AG04450 (cell line): ENCODE data around the gene ADH5. TPM values are rescaled to one million over a fixed set of nuclear protein-coding genes. Genes with fewer than 3 reads are reported as not detected.
"Not testable (repeated sequence)": the region's sequence is repeated elsewhere in the genome, so short reads cannot be mapped to it uniquely, and the experiment has no call there.

Experiments
- CTCF ChIA-PET: fragments of 300-600, 350-600 bp; formaldehyde crosslinking; extraction: SDS; loops from one replicate; lab custom pipeline; 2022; ENCODE audit warnings: antibody characterized with exemption, inconsistent platforms; lab: Charles Lee
- POLR2A ChIA-PET: fragments of 350-600 bp; formaldehyde crosslinking; extraction: SDS; loops from one replicate; lab custom pipeline; 2021; ENCODE audit warnings: antibody characterized with exemption, inconsistent platforms; lab: Yijun Ruan, JAX
- DNase-seq: peaks from one replicate; pipeline ENCODE4 v3.0.0-alpha.2; 2011; ENCODE audit warnings: low read depth, low spot score
- H3K27ac ChIP-seq: one replicate; pipeline ENCODE4 v1.5.1; 2012; ENCODE audit warnings: low read depth, low read length, control low read depth
- H3K27me3 ChIP-seq: one replicate; pipeline ENCODE4 v1.6.0; 2012; ENCODE audit warnings: low read length; ENCODE audit not compliant: control insufficient read depth, insufficient read depth
- H3K4me3 ChIP-seq: 2 replicates; pipeline ENCODE4 v1.5.1; 2011; ENCODE audit warnings: mild to moderate bottlenecking, low read depth, low read length, control low read depth
- H3K9me3 ChIP-seq: 2 replicates; pipeline ENCODE4 v1.5.1; 2012; ENCODE audit warnings: low read length; ENCODE audit not compliant: control insufficient read depth, insufficient read depth
- CTCF ChIP-seq: IDR thresholded peaks from 2 replicates; pipeline ENCODE4 v1.5.1; 2011; ENCODE audit warnings: low read depth, low read length, control low read depth, inconsistent platforms
- polyA plus RNA-seq: library from polyadenylated mRNA; depleted of rRNA; stranded (reverse); fragments of >200 nt; gene quantifications from 2 replicates; pipeline ENCODE4 v1.2.3, GENCODE V29; 2011

The ADH5 gene
- polyA plus RNA-seq, 1 experiment, result 437 TPM

GRCh38 chr4:99104153-99104552, 15.6 kb upstream of the ADH5 start:
- POLR2A ChIA-PET, result no interaction called here
- no peak overlapping the region for H3K27ac ChIP-seq
- H3K4me3 ChIP-seq, result no peak overlapping the region
- TF ChIP-seq CTCF, result no peak
- CTCF ChIA-PET, result interaction anchor here (0.9 to 1.2 kb wide), 4 partner anchors 14 to 359 kb away, joined by 3 read pairs; no protein-coding TSS in a partner anchor
- H3K9me3 ChIP-seq, result peaks cover 5% of the 10 kb centered on the region; the same call in 1 of the 2 replicates
- H3K27me3 ChIP-seq, result no peaks in the 10 kb centered on the region
- no peak for DNase-seq

GRCh38 chr4:99103166-99103565, 14.6 kb upstream of the ADH5 start:
- CTCF ChIA-PET, result interaction anchor here (0.7 to 1.1 kb wide), 3 partner anchors 15 to 354 kb away, joined by 3 read pairs; no protein-coding TSS in a partner anchor
- Histone ChIP-seq H3K9me3 (peaks cover 5% of the 10 kb centered on the region; the same call in 1 of the 2 replicates), H3K27ac (no peak overlapping the region), H3K4me3 (no peak overlapping the region), H3K27me3 (no peaks in the 10 kb centered on the region)
- TF ChIP-seq CTCF, result no peak
- POLR2A ChIA-PET, result no interaction called here
- no peak for DNase-seq

- POLR2A ChIA-PET, result no interaction called here
Measured at GRCh38 chr4:99102634-99103033, 14.0 kb upstream of the ADH5 start.

GRCh38 chr4:99100876-99101275, 12.3 kb upstream of the ADH5 start:
- Histone ChIP-seq H3K9me3 (peaks cover 5% of the 10 kb centered on the region; the same call in 1 of the 2 replicates), H3K27ac (no peak overlapping the region), H3K27me3 (no peaks in the 10 kb centered on the region), H3K4me3 (no peak overlapping the region)
- no peak for DNase-seq
- ChIA-PET CTCF (interaction anchor here (0.8 to 1.4 kb wide), 3 partner anchors 17 to 304 kb away, joined by 3 to 4 read pairs (median 3); partner anchors contain the start of gene METAP1), POLR2A (interaction anchor here (0.7 kb wide), 1 partner anchor 40 kb away, joined by 3 read pairs; no protein-coding TSS in a partner anchor)
- TF ChIP-seq CTCF, result no peak

More at GRCh38 chr4:99102634-99103033, 14.0 kb upstream of the ADH5 start:
- Histone ChIP-seq H3K9me3 (peaks cover 5% of the 10 kb centered on the region; the same call in 1 of the 2 replicates), H3K27ac (no peak overlapping the region), H3K4me3 (no peak overlapping the region), H3K27me3 (no peaks in the 10 kb centered on the region)
- no peak for TF ChIP-seq CTCF
- CTCF ChIA-PET, result interaction anchor here (1.0 kb wide), 1 partner anchor 303 kb away, joined by 3 read pairs; no protein-coding TSS in a partner anchor
- DNase-seq, result no peak

- H3K27me3 ChIP-seq, POLR2A ChIA-PET, H3K9me3 ChIP-seq, H3K27ac ChIP-seq, H3K4me3 ChIP-seq, DNase-seq: not testable (repeated sequence)
- CTCF ChIA-PET, result interaction anchor here (0.9 to 1.4 kb wide), 3 partner anchors 18 to 363 kb away, joined by 3 to 4 read pairs (median 4); partner anchors contain the start of gene METAP1
Measured at GRCh38 chr4:99099814-99100213, 11.2 kb upstream of the ADH5 start.
